Transverse colon (tissue), 3 donors: ENCODE data around the gene SCRN2.

ENCODE experiments used
- CTCF ChIP-seq, 5 experiments: fragments of 200-600 bp in 3 of 5; fragments of 450-650 bp in 2 of 5; sonication (generic) in 3 of 5; IDR thresholded peaks; 1 replicate in 2 of 5; 2 replicates in 3 of 5; pipeline ENCODE4 v1.5.1; 2016 to 2017; ENCODE audit warnings: antibody characterized with exemption in 5 of 5, inconsistent platforms in 3 of 5, mild to moderate bottlenecking in 2 of 5, moderate library complexity in 1 of 5
- POLR2A ChIP-seq: fragments of 450-650 bp; IDR thresholded peaks from one replicate; pipeline ENCODE4 v1.6.1; 2016; ENCODE audit warnings: antibody characterized with exemption, mild to moderate bottlenecking, moderate library complexity

- no peak for TF ChIP-seq POLR2A
- TF ChIP-seq CTCF (IDR thresholded peaks at IDR 0.05), result no peak
Observed at GRCh38 chr17:47844227-47844626, 3.2 kb upstream of the SCRN2 start.
